ENCODE results near the gene KLC1.

KLC1 gene

GRCh38 chr14:103633391-103633790, 4.4 kb downstream of the KLC1 start:
- no peak for DNase-seq (ENCODE audit: low read depth)
- H3K4me3 ChIP-seq (ENCODE audit: low read depth, low read length) = no peak overlapping the region
- TF ChIP-seq CTCF (conservative IDR thresholded peaks at IDR 0.05; ENCODE audit: low read depth, low read length) = no peak

GRCh38 chr14:103634156-103634555, 5.1 kb downstream of the KLC1 start:
- TF ChIP-seq CTCF (conservative IDR thresholded peaks at IDR 0.05; ENCODE audit: low read depth, low read length) = no peak
- no peak for DNase-seq (ENCODE audit: low read depth)
- H3K4me3 ChIP-seq (ENCODE audit: low read depth, low read length) = no peak overlapping the region

- TF ChIP-seq CTCF (conservative IDR thresholded peaks at IDR 0.05; ENCODE audit: low read depth, low read length) = no peak
Observed at GRCh38 chr14:103638594-103638993, 9.6 kb downstream of the KLC1 start.

GRCh38 chr14:103641161-103641560, 12.2 kb downstream of the KLC1 start:
- no peak for TF ChIP-seq CTCF (conservative IDR thresholded peaks at IDR 0.05; ENCODE audit: low read depth, low read length)
- DNase-seq (ENCODE audit: low read depth) = no peak
- no peak overlapping the region for H3K4me3 ChIP-seq (ENCODE audit: low read depth, low read length)

More at GRCh38 chr14:103638594-103638993, 9.6 kb downstream of the KLC1 start:
- DNase-seq (ENCODE audit: low read depth) = no peak
- H3K4me3 ChIP-seq (ENCODE audit: low read depth, low read length) = no peak overlapping the region

- no peak for DNase-seq (ENCODE audit: low read depth)
- TF ChIP-seq CTCF (conservative IDR thresholded peaks at IDR 0.05; ENCODE audit: low read depth, low read length) = no peak
- no peak overlapping the region for H3K4me3 ChIP-seq (ENCODE audit: low read depth, low read length)
Observed at GRCh38 chr14:103646189-103646588, 17.2 kb downstream of the KLC1 start.

GRCh38 chr14:103649001-103649400, 20.0 kb downstream of the KLC1 start:
- DNase-seq (ENCODE audit: low read depth) = no peak
- TF ChIP-seq CTCF (conservative IDR thresholded peaks at IDR 0.05; ENCODE audit: low read depth, low read length) = no peak
- no peak overlapping the region for H3K4me3 ChIP-seq (ENCODE audit: low read depth, low read length)

- TF ChIP-seq CTCF (conservative IDR thresholded peaks at IDR 0.05; ENCODE audit: low read depth, low read length) = no peak
- DNase-seq (ENCODE audit: low read depth) = no peak
- no peak overlapping the region for H3K4me3 ChIP-seq (ENCODE audit: low read depth, low read length)
Observed at GRCh38 chr14:103650213-103650612, 21.2 kb downstream of the KLC1 start.

Measured in choroid plexus epithelial cell (primary cell).